Eye (tissue), 1 donor: ENCODE measurements around the gene FMO4.
"Not testable (repeated sequence)": the region's sequence is repeated elsewhere in the genome, so short reads cannot be mapped to it uniquely, and the experiment has no call there.

Source experiments
- DNase-seq: peaks from one replicate; pipeline ENCODE4 v3.0.0-alpha.2; 2015

FMO4 gene

DNA sequence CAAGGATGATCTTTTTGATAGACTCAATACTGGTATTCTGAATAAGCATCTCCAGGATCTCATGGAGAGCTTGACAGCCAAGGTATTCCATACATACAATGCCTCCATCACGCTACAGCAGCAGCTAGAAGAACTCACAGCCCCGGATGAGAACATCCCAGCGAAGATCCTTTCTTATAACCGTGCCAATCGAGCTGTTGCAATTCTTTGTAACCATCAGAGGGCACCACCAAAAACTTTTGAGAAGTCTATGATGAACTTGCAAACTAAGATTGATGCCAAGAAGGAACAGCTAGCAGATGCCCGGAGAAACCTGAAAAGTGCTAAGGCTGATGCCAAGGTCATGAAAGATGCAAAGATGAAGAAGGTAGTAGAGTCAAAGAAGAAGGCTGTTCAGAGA, 25.4 kb downstream of the FMO4 start:
- DNase-seq: not testable (repeated sequence)

- no peak for DNase-seq
Observed at GRCh38 chr1:171343727-171344472, 29.9 kb downstream of the FMO4 start.

- DNase-seq: no peak
Observed at GRCh38 chr1:171344473-171344820, 30.5 kb downstream of the FMO4 start.

DNA sequence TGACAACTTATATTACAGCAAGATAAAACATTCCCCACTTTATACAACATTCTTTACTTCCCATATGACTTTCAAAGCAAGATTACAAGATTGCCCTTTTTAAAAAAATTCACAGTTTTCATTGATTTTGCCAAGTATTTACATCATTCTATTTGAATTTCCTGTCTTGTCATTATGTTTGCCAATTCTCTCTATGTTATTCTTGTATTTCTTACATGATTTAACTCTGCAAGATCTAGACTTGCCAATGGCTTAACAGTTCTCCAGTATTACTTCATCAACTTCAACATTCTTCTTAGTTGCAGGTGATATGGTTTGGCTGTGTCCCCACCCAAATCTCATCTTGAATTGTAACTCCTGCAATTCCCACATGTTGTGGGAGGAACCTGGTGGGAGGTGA, 31.6 kb downstream of the FMO4 start:
- DNase-seq: peak; percentile 6

- no peak for DNase-seq
Observed at GRCh38 chr1:171346881-171347280, 32.9 kb downstream of the FMO4 start.

GRCh38 chr1:171350594-171350993, 36.6 kb downstream of the FMO4 start:
- no peak for DNase-seq

- no peak for DNase-seq
Observed at GRCh38 chr1:171351961-171352360, 38.0 kb downstream of the FMO4 start.

- no peak for DNase-seq
Observed at GRCh38 chr1:171352554-171352953, 38.6 kb downstream of the FMO4 start.

- DNase-seq: no peak
Observed at GRCh38 chr1:171355727-171356126, 41.7 kb downstream of the FMO4 start.

DNA sequence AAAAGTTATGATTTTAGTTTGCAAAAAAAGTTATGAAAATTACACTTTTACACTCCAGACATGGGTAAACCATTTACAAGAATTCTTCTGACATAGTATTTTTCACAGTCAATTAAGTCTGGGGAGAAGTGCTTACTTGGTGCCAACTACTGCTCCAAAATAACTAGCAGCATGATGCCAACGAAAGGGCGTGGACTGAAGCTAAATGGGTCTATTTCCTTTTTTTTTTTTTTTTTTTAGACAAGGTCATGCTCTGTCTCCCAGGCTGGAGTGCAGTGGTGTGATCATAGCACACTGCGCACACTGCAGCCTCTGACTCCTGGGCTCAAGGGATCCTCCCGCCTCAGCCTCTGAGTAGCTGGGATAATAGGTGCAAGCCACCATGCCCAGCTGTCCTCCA, 43.2 kb downstream of the FMO4 start:
- no peak for DNase-seq

- DNase-seq: not testable (repeated sequence)
Observed at GRCh38 chr1:171359355-171359648, 45.3 kb downstream of the FMO4 start.

DNA sequence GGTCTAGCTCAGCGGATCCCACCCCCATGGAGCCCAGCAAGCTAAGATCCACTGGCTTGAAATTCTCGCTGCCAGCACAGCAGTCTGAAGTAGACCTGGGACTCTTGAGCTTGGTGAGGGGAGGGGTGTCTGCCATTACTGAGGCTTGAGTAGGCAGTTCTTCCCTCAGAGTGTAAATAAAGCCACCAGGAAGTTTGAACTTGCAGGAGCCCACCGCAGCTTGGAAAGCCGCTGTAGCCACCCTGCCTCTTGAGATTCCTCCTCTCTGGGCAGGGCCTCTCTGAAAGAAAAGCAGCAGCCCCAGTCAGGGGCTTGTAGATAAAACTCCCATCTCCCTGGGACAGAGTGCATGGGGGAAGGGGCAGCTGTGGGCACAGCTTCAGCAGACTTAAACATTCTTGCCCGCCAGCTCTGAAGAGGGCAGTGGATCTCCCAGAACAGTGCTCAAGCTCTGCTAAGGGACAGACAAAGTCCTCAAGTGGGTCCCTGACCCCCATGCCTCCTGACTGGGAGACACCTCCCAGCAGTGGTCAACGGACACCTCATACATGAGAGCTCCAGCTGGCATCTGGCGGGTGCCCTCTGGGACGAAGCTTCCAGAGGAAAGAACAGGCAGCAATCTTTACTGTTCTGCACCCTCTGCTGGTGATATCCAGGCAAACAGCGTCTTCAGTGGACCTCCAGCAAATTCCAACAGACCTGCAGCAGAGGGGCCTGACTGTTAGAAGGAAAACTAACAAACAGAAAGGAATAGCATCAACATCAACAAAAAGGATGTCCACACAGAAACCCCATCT, 45.9 kb downstream of the FMO4 start:
- DNase-seq: not testable (repeated sequence)

- no peak for DNase-seq
Observed at GRCh38 chr1:171366085-171366484, 52.1 kb downstream of the FMO4 start.

- no peak for DNase-seq
Observed at GRCh38 chr1:171366816-171367215, 52.8 kb downstream of the FMO4 start.

DNA sequence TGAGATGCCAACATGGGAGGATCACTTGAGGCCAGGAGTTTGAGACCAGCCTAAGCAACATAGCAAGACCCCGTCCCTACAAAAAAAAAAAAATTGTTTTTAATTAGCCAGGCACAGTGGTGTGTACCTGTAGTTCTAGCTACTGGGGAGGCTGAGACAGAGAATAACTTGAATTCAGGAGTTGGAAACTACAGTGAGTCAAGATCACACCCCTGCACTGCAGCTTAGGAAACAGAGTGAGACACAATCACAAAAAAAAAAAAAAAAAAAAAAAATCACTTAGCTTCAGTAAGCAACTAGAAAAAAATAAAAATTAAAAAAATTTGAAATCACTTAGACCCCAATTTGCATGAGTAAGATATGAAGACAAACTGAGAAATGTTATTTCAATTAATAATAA, 53.5 kb downstream of the FMO4 start:
- DNase-seq: no peak

- peak; percentile 1 for DNase-seq
Observed at GRCh38 chr1:171372418-171373084, 58.6 kb downstream of the FMO4 start.

GRCh38 chr1:171373357-171374122, 59.6 kb downstream of the FMO4 start:
- not testable (repeated sequence) for DNase-seq

- DNase-seq: no peak
Observed at GRCh38 chr1:171379846-171380245, 65.9 kb downstream of the FMO4 start.

DNA sequence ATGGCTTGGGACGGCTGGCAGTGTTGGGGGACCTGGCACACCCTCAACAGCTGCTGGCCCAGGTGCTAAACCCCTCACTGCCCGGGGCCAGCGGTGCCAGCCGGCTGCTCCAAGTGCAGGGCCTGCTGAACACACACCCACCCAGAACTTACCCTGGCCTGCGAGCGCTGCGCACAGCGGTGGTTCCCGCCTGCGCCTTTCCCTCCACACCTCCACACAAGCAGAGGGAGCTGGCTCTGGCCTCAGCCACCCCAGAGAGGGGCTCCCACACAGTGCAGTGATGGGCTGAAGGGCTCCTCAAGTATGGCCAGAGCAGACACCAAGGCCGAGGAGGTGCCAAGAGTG, 67.9 kb downstream of the FMO4 start:
- no peak for DNase-seq

DNA sequence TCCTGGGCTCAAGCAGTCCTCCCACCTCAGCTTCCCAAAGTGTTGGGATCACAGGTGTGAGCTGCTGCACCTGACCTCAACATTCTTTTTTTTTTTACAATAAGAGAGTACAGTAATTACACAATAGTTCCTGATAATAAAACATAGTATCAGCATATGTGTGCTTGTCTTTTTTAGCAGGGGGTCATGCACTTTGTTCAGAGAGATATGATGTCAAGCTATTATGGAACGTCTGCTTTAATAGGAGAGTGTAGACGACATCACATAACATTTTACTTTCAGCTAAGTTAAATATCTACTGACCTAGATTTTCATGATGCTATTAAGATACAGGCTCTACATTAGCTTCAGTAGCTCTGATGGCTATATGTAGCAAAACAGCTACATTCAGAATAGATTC, 70.5 kb downstream of the FMO4 start:
- no peak for DNase-seq

- no peak for DNase-seq
Observed at GRCh38 chr1:171389171-171389570, 75.2 kb downstream of the FMO4 start.

DNA sequence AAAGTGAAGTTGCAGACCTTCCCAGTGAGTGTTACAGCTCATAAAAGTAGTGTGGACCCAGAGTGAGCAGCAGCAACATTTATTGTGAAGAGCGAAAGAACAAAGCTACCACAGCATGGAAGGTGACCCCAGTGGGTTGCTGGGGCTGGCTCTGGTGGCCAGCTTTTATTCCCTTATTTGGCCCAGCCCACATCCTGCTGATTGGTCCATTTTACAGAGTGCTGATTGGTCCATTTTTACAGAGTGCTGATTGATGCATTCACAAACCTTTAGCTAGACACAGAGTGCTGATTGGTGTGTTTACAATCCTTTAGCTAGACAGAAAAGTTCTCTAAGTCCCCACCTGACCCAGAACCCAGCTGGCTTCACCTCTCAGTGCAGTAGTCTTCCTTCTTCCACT, 76.8 kb downstream of the FMO4 start:
- not testable (repeated sequence) for DNase-seq
